Karpas-422 (cell line): Measurements from ENCODE around the gene INO80D. TPM values are rescaled to one million over a fixed set of nuclear protein-coding genes. Genes with fewer than 3 reads are reported as not detected.

Experiments used
- DNase-seq: peaks from one replicate; pipeline ENCODE4 v3.0.0-alpha.2; 2015
- H2AFZ ChIP-seq: fragments of 200-600 bp; sonication (generic); 2 replicates; pipeline ENCODE4 v1.6.1; 2014; ENCODE audit warnings: antibody characterized with exemption, low read length, mixed read lengths
- H3K27ac ChIP-seq: fragments of 200-600 bp; sonication (generic); 2 replicates; pipeline ENCODE4 v1.5.1; 2014; ENCODE audit warnings: mild to moderate bottlenecking, low read length, moderate library complexity
- H3K27me3 ChIP-seq: fragments of 200-600 bp; sonication (generic); 2 replicates; pipeline ENCODE4 v1.6.1; 2014; ENCODE audit warnings: low read length, mixed read lengths
- H3K36me3 ChIP-seq: fragments of 200-600 bp; sonication (generic); 2 replicates; pipeline ENCODE4 v1.6.1; 2014; ENCODE audit warnings: low read length, mixed read lengths; ENCODE audit not compliant: insufficient read depth
- H3K4me1 ChIP-seq: fragments of 200-600 bp; sonication (generic); 2 replicates; pipeline ENCODE4 v1.6.1; 2014; ENCODE audit warnings: mild to moderate bottlenecking, low read length, mixed read lengths
- H3K4me2 ChIP-seq: fragments of 200-600 bp; sonication (generic); 2 replicates; pipeline ENCODE4 v1.6.1; 2014; ENCODE audit warnings: low read length, low read depth, mild to moderate bottlenecking; ENCODE audit not compliant: poor library complexity, severe bottlenecking
- H3K4me3 ChIP-seq: fragments of 200-600 bp; sonication (generic); 2 replicates; pipeline ENCODE4 v1.5.1; 2014; ENCODE audit warnings: mild to moderate bottlenecking, antibody characterized with exemption, low read length, mixed read lengths
- H3K79me2 ChIP-seq: fragments of 200-600 bp; sonication (generic); 2 replicates; pipeline ENCODE4 v1.6.1; 2014; ENCODE audit warnings: mild to moderate bottlenecking, low read length, mixed read lengths
- H3K9ac ChIP-seq: fragments of 200-600 bp; sonication (generic); 2 replicates; pipeline ENCODE4 v1.6.0; 2014; ENCODE audit warnings: low read length
- H3K9me2 ChIP-seq: fragments of 200-600 bp; sonication (generic), shearing (Covaris generic); replicated peaks from 2 replicates; pipeline ENCODE4 v1.6.0; 2014; ENCODE audit warnings: mild to moderate bottlenecking, low read length, moderate library complexity; ENCODE audit not compliant: insufficient read depth
- H3K9me3 ChIP-seq: fragments of 300-700, 200-600 bp; sonication (generic); 2 replicates; pipeline ENCODE4 v1.6.1; 2014; ENCODE audit warnings: low read length, mixed read lengths
- H4K20me1 ChIP-seq: fragments of 200-600 bp; sonication (generic); 2 replicates; pipeline ENCODE4 v1.6.1; 2014; ENCODE audit warnings: mild to moderate bottlenecking, antibody characterized with exemption, low read length, low read depth; ENCODE audit not compliant: insufficient read depth
- small RNA-seq: library from RNA; depleted of rRNA; stranded (forward); fragments of <200 nt; gene quantifications from one replicate; pipeline ENCODE3, GENCODE V24; 2014
- total RNA-seq: library from RNA; depleted of rRNA; stranded (reverse); fragments of >200 nt; shearing (Covaris generic); gene quantifications from 2 replicates; pipeline ENCODE4 v1.2.3, GENCODE V29; 2014; ENCODE audit warnings: low replicate concordance; rRNA removed

Gene INO80D
- total RNA-seq, 1 experiment from 2014 or later, result 14.8 TPM

GRCh38 chr2:205947621-205948495, 138.1 kb downstream of the INO80D start:
- Histone ChIP-seq H4K20me1 (no peaks in the 10 kb centered on the region), H3K9ac (no peak overlapping the region), H3K79me2 (no peaks in the 10 kb centered on the region), H3K9me3 (no peaks in the 10 kb centered on the region), H3K27me3 (no peaks in the 10 kb centered on the region), H2AFZ (no peak overlapping the region), H3K4me3 (no peak overlapping the region), H3K9me2 (no peaks in the 10 kb centered on the region), H3K27ac (no peak overlapping the region), H3K4me1 (no peaks in the 10 kb centered on the region), H3K36me3 (no peaks in the 10 kb centered on the region), H3K4me2 (no peak overlapping the region)
- peak; percentile 77 for DNase-seq

- H4K20me1 ChIP-seq, result no peaks in the 10 kb centered on the region
- H2AFZ ChIP-seq, result no peak overlapping the region
- H3K4me1 ChIP-seq, result no peaks in the 10 kb centered on the region
- H3K9me2 ChIP-seq, result no peaks in the 10 kb centered on the region
- H3K9ac ChIP-seq, result no peak overlapping the region
- no peak overlapping the region for H3K4me2 ChIP-seq
- DNase-seq, result no peak
- H3K36me3 ChIP-seq, result no peaks in the 10 kb centered on the region
- no peak overlapping the region for H3K4me3 ChIP-seq
- no peak overlapping the region for H3K27ac ChIP-seq
- H3K9me3 ChIP-seq, result no peaks in the 10 kb centered on the region
- H3K79me2 ChIP-seq, result no peaks in the 10 kb centered on the region
- H3K27me3 ChIP-seq, result no peaks in the 10 kb centered on the region
Observed at GRCh38 chr2:205946226-205946625, 139.7 kb downstream of the INO80D start.

Small RNA genes within 50 kb of the gene (small RNA-seq; reads per million reads assigned to genes)
- gene RF00006 (not detected), gene RF00019 (not detected)

Other genes with a start within 250 kb of the INO80D start
- 76.4 and 83.6 TPM in 2 replicates for gene NDUFS1, start 73.3 kb upstream of the INO80D start, total RNA-seq
- gene EEF1B2, start 73.7 kb upstream of the INO80D start, total RNA-seq, result 588 and 786 TPM in 2 replicates
- 1.9 and 2.5 TPM in 2 replicates for gene ZDBF2, start 188.5 kb upstream of the INO80D start, total RNA-seq